ENCODE results near the gene MAPK8IP3.

Gene MAPK8IP3

DNA sequence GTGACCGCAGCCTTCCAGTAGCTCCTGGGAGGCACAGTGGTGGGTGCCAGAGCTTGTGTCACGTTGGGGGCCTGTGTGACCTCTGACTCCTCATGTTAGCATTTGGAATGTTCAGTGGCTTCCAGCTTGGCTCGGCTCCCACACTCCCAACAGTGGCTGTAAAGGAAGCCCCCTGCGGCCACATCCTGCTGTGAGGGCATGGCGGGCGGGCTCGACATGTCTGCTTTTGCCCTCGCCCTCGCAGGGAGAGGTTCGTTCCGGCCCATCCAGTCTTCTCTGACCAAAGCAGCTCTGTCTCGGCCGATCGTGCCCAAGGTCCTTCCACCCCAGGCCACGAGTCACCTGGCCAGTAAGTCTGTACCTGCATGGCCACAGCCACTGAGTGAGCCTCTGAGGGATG is 40.2 kb upstream of the MAPK8IP3 start:
- TF ChIP-seq, protein P1, sequence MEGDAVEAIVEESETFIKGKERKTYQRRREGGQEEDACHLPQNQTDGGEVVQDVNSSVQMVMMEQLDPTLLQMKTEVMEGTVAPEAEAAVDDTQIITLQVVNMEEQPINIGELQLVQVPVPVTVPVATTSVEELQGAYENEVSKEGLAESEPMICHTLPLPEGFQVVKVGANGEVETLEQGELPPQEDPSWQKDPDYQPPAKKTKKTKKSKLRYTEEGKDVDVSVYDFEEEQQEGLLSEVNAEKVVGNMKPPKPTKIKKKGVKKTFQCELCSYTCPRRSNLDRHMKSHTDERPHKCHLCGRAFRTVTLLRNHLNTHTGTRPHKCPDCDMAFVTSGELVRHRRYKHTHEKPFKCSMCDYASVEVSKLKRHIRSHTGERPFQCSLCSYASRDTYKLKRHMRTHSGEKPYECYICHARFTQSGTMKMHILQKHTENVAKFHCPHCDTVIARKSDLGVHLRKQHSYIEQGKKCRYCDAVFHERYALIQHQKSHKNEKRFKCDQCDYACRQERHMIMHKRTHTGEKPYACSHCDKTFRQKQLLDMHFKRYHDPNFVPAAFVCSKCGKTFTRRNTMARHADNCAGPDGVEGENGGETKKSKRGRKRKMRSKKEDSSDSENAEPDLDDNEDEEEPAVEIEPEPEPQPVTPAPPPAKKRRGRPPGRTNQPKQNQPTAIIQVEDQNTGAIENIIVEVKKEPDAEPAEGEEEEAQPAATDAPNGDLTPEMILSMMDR (conservative IDR thresholded peaks at IDR 0.05; ENCODE audit: low read depth, low read length) = no peak
- no peak overlapping the region for H3K4me3 ChIP-seq (ENCODE audit: low read depth, low read length)
- DNase-seq (ENCODE audit: low read depth) = no peak

- TF ChIP-seq, protein P1 (conservative IDR thresholded peaks at IDR 0.05; ENCODE audit: low read depth, low read length) = no peak
- no peak for DNase-seq (ENCODE audit: low read depth)
Observed at GRCh38 chr16:1666316-1666715, 39.7 kb upstream of the MAPK8IP3 start.

DNA sequence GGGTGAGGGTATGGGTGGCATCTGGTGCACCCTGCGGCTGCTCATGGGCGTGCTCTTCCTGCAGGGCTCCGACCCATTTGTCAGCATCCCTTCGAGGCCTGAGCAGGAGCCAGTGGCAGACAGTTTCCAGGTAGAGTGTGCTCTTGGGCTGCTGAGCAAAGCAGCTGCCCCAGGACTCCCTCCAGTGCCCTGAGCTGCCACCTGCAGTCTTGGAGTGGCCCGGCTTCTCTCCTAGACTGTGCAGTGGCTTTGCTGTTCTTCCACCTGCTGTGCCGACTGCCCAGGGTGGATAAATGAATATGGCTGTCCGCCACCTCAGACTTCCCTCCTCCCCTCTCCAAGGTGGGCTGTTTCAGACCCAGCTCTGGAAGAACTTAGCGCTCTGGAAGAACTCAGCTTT is 38.7 kb upstream of the MAPK8IP3 start:
- H3K4me3 ChIP-seq (ENCODE audit: low read depth, low read length) = no peak overlapping the region
- DNase-seq (ENCODE audit: low read depth) = no peak
- TF ChIP-seq, protein P1 (conservative IDR thresholded peaks at IDR 0.05; ENCODE audit: low read depth, low read length) = no peak

More at GRCh38 chr16:1666316-1666715, 39.7 kb upstream of the MAPK8IP3 start:
- H3K4me3 ChIP-seq (ENCODE audit: low read depth, low read length) = no peak overlapping the region

DNA sequence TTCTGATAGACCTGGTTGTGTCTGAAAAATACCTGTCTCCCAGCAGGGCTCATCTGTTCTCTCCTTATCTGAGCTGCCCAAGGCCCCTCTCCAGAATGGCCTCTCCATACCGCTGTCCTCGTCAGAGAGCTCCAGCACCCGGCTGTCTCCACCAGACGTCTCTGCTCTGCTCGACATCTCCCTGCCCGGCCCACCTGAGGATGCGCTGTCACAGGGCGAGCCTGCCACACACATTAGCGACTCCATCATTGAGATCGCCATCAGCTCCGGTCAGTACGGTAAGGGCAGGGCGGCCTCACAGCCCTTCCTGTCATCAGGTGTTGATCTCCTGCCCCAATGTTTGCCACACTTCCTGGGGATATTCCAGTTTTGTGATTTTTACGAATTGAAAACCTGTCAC is 38.1 kb upstream of the MAPK8IP3 start:
- no peak overlapping the region for H3K4me3 ChIP-seq (ENCODE audit: low read depth, low read length)
- TF ChIP-seq, protein P1 (conservative IDR thresholded peaks at IDR 0.05; ENCODE audit: low read depth, low read length) = no peak
- no peak for DNase-seq (ENCODE audit: low read depth)

DNA sequence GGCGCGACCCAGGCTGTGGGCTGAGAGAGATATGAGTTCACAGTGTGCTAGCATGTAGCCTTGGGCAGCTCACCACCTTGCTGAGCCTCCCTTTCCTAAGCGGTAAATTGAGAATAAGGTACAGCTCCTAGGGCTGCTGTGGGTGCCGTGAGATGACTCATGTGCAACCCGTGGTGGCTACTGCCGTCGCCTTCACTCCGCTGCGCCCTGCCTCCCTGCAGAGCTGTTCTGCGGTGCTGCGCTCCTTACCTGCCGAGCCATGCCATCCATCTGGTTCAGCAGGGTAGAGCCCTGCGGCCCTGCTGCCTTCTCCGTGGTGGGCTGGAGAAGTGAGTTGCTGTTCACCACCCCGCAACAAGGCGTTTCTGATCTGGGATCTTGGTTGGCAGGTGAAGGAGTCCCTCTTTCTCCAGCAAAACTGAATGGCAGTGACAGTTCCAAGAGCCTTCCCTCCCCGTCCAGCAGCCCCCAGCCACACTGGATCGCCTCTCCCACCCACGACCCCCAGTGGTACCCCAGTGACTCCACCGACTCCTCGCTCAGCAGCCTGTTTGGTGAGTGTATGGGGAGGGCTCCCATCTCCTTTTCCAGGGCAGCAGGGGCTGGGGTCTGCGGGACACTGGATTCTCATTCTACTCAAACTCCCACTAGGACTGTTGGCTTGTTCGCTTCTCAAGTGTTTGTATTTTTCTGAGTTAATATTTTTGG is 37.2 kb upstream of the MAPK8IP3 start:
- no peak overlapping the region for H3K4me3 ChIP-seq (ENCODE audit: low read depth, low read length)
- TF ChIP-seq, protein P1 (conservative IDR thresholded peaks at IDR 0.05; ENCODE audit: low read depth, low read length) = no peak
- DNase-seq (ENCODE audit: low read depth) = no peak

DNA sequence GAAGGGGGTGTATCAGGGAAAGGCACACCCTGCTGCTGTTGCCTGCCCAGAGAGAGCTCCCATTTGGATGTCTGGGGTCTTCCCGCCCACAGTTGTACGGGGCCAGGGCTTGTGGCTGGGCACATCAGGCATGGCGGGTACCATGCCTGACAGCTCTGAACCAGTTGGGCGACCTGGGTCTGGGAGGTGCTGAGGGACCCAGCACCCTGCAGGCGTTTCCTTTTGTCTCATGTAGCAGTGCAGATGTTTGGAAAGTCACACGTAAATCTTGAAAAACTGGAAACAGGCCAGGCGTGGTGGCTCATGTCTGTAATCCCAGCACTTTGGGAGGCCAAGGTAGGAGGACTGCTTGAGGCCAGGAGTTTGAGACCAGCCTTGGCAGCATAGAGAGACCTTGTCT is 36.3 kb upstream of the MAPK8IP3 start:
- TF ChIP-seq, protein P1 (conservative IDR thresholded peaks at IDR 0.05; ENCODE audit: low read depth, low read length) = no peak
- DNase-seq (ENCODE audit: low read depth) = no peak
- H3K4me3 ChIP-seq (ENCODE audit: low read depth, low read length) = no peak overlapping the region

GRCh38 chr16:1670371-1670770 is 35.6 kb upstream of the MAPK8IP3 start:
- DNase-seq (ENCODE audit: low read depth) = no peak
- TF ChIP-seq, protein P1 (conservative IDR thresholded peaks at IDR 0.05; ENCODE audit: low read depth, low read length) = no peak
- no peak overlapping the region for H3K4me3 ChIP-seq (ENCODE audit: low read depth, low read length)

All from choroid plexus epithelial cell (primary cell).